GM23338 (cell line): ENCODE data around the gene NEK6. TPM values are rescaled to one million over a fixed set of nuclear protein-coding genes. Genes with fewer than 3 reads are reported as not detected.

Source experiments
- ATAC-seq: fragments of 200-7000 bp; cut with Tn5 transposase; 3 replicates; pipeline ENCODE4 v1.9.1; 2020
- DNase-seq: peaks from one replicate; pipeline ENCODE4 v3.0.0-alpha.2; 2015; ENCODE audit warnings: low spot score
- H2AFZ ChIP-seq: fragments of 200-600 bp; sonication (generic); 2 replicates; pipeline ENCODE4 v1.8.0; 2016; ENCODE audit warnings: antibody characterized with exemption, mild to moderate bottlenecking, moderate library complexity
- H3F3A ChIP-seq: fragments of 200-600 bp; sonication (generic); replicated peaks from 2 replicates; pipeline ENCODE4 v1.8.0; 2017; ENCODE audit warnings: antibody characterized with exemption, mixed run types, low read depth
- H3K27ac ChIP-seq: fragments of 200-600 bp; sonication (generic); 2 replicates; pipeline ENCODE4 v1.6.1; 2016; ENCODE audit warnings: low read depth
- H3K27me3 ChIP-seq: fragments of 200-600 bp; sonication (generic); 2 replicates; pipeline ENCODE4 v1.8.0; 2016; ENCODE audit warnings: mild to moderate bottlenecking, mixed run types, moderate library complexity; ENCODE audit not compliant: insufficient read depth
- H3K36me3 ChIP-seq: fragments of 200-600 bp; sonication (generic); 2 replicates; pipeline ENCODE4 v1.8.0; 2016; ENCODE audit warnings: mild to moderate bottlenecking; ENCODE audit not compliant: insufficient read depth
- H3K4me1 ChIP-seq: fragments of 200-600 bp; sonication (generic); 2 replicates; pipeline ENCODE4 v1.8.0; 2016; ENCODE audit warnings: mild to moderate bottlenecking, moderate library complexity; ENCODE audit not compliant: insufficient read depth
- H3K4me2 ChIP-seq: fragments of 200-600 bp; sonication (generic); 2 replicates; pipeline ENCODE4 v1.7.1; 2017; ENCODE audit warnings: mixed run types
- H3K4me3 ChIP-seq: fragments of 200-600 bp; sonication (generic); 2 replicates; pipeline ENCODE4 v1.6.1; 2016; ENCODE audit warnings: mixed run types
- H3K79me2 ChIP-seq: fragments of 200-600 bp; sonication (generic); replicated peaks from 2 replicates; pipeline ENCODE4 v1.8.0; 2017; ENCODE audit warnings: mild to moderate bottlenecking; ENCODE audit not compliant: insufficient read depth
- H3K9me2 ChIP-seq: fragments of 200-600 bp; sonication (generic); 2 replicates; pipeline ENCODE4 v1.8.0; 2017; ENCODE audit not compliant: insufficient read depth
- H4K20me1 ChIP-seq: fragments of 200-600 bp; sonication (generic); replicated peaks from 2 replicates; pipeline ENCODE4 v1.8.0; 2017; ENCODE audit warnings: mild to moderate bottlenecking; ENCODE audit not compliant: insufficient read depth
- H3K27ac Mint-ChIP-seq: 2 replicates; pipeline ENCODE4 v1.8.0; 2020; ENCODE audit warnings: inconsistent platforms, mild to moderate bottlenecking, moderate library complexity, mixed read lengths
- H3K27me3 Mint-ChIP-seq: 3 replicates; pipeline ENCODE4 v1.8.0; 2022; ENCODE audit warnings: low read depth, mild to moderate bottlenecking, moderate library complexity, mixed read lengths, inconsistent platforms; ENCODE audit not compliant: insufficient read depth, poor library complexity
- H3K36me3 Mint-ChIP-seq: 3 replicates; pipeline ENCODE4 v1.8.0; 2021; ENCODE audit warnings: low read depth, mild to moderate bottlenecking, inconsistent platforms, moderate library complexity, mixed read lengths
- H3K4me1 Mint-ChIP-seq: 3 replicates; pipeline ENCODE4 v1.8.0; 2020; ENCODE audit warnings: mild to moderate bottlenecking, inconsistent platforms, mixed read lengths
- H3K4me3 Mint-ChIP-seq: 3 replicates; pipeline ENCODE4 v1.8.0; 2021; ENCODE audit warnings: moderate library complexity, mild to moderate bottlenecking, inconsistent platforms, mixed read lengths
- H3K9me3 Mint-ChIP-seq: 3 replicates; pipeline ENCODE4 v1.8.0; 2020; ENCODE audit warnings: moderate library complexity, mild to moderate bottlenecking, inconsistent platforms, mixed read lengths
- CREB1 ChIP-seq: fragments of 250-450 bp; sonication (Bioruptor Pico); IDR thresholded peaks from 2 replicates; pipeline ENCODE4 v1.5.0; 2020; ENCODE audit warnings: low read depth, mild to moderate bottlenecking, moderate library complexity
- EZH2 ChIP-seq: fragments of 200-600 bp; sonication (generic); IDR thresholded peaks from one replicate; pipeline ENCODE4 v1.8.0; 2017; ENCODE audit warnings: antibody characterized with exemption, mild to moderate bottlenecking, low read depth; ENCODE audit not compliant: unreplicated experiment
- EZH2phosphoT487 ChIP-seq: fragments of 200-600 bp; sonication (generic); IDR thresholded peaks from one replicate; pipeline ENCODE4 v1.8.1; 2018; ENCODE audit warnings: antibody characterized with exemption; ENCODE audit not compliant: unreplicated experiment
- JUNB ChIP-seq: IDR thresholded peaks from one replicate; pipeline ENCODE4 v1.6.1; 2016; ENCODE audit warnings: antibody characterized with exemption; ENCODE audit not compliant: unreplicated experiment
- NANOG ChIP-seq: IDR thresholded peaks from 2 replicates; pipeline ENCODE4 v1.6.1; 2016; ENCODE audit warnings: antibody characterized with exemption, borderline replicate concordance
- POLR2AphosphoS5 ChIP-seq: IDR thresholded peaks from 2 replicates; pipeline ENCODE4 v1.6.1; 2016; ENCODE audit warnings: antibody characterized with exemption, low read depth
- STAT1 ChIP-seq: IDR thresholded peaks from one replicate; pipeline ENCODE4 v1.6.1; 2016; ENCODE audit warnings: antibody characterized with exemption; ENCODE audit not compliant: unreplicated experiment
- ZNF114 ChIP-seq: fragments of 250-450 bp; sonication (Bioruptor Pico); IDR thresholded peaks from 2 replicates; pipeline ENCODE4 v1.5.0; 2020; ENCODE audit warnings: mild to moderate bottlenecking, moderate library complexity
- ZNF331 ChIP-seq: fragments of 250-450 bp; sonication (Bioruptor Pico); IDR thresholded peaks from 2 replicates; pipeline ENCODE4 v1.5.0; 2020; ENCODE audit warnings: low read depth, mild to moderate bottlenecking, moderate library complexity
- polyA plus RNA-seq: library from polyadenylated mRNA; unstranded; fragments of >200 nt; fragmentation: Nextera tagmentation; extraction: Ambion mirVana; gene quantifications from 2 replicates; pipeline ENCODE4 v1.2.1, GENCODE V29; 2016
- total RNA-seq: library from RNA; depleted of rRNA; stranded (reverse); fragments of >200 nt; shearing (Covaris generic); gene quantifications from 2 replicates; pipeline ENCODE4 v1.2.3, GENCODE V29; 2014
- TF ChIP-seq, protein P1 (sequence below): fragments of 250-450 bp; sonication (Bioruptor Pico); IDR thresholded peaks from 2 replicates; pipeline ENCODE4 v1.5.0; 2020; ENCODE audit warnings: mild to moderate bottlenecking, moderate library complexity
- TF ChIP-seq, protein P2 (sequence below): IDR thresholded peaks from one replicate; pipeline ENCODE4 v1.6.1; 2018; ENCODE audit warnings: antibody characterized with exemption; ENCODE audit not compliant: unreplicated experiment
- TF ChIP-seq, protein P3 (sequence below): IDR thresholded peaks from 2 replicates; pipeline ENCODE4 v1.6.1; 2016; ENCODE audit warnings: antibody characterized with exemption
- TF ChIP-seq, protein P4 (sequence below), 2 experiments: fragments of 200-600 bp in 1 of 2; sonication (generic) in 1 of 2; conservative IDR thresholded peaks; 2 replicates each; pipeline versions ENCODE4 v1.5.1 to v1.6.1; 2016 to 2017; ENCODE audit warnings: antibody characterized with exemption in 2 of 2, low read depth in 2 of 2, mild to moderate bottlenecking in 2 of 2, moderate library complexity in 1 of 2

The NEK6 gene
- total and polyA plus RNA-seq, 2 experiments from 2014 or later = 8.1 to 11.2 TPM

DNA sequence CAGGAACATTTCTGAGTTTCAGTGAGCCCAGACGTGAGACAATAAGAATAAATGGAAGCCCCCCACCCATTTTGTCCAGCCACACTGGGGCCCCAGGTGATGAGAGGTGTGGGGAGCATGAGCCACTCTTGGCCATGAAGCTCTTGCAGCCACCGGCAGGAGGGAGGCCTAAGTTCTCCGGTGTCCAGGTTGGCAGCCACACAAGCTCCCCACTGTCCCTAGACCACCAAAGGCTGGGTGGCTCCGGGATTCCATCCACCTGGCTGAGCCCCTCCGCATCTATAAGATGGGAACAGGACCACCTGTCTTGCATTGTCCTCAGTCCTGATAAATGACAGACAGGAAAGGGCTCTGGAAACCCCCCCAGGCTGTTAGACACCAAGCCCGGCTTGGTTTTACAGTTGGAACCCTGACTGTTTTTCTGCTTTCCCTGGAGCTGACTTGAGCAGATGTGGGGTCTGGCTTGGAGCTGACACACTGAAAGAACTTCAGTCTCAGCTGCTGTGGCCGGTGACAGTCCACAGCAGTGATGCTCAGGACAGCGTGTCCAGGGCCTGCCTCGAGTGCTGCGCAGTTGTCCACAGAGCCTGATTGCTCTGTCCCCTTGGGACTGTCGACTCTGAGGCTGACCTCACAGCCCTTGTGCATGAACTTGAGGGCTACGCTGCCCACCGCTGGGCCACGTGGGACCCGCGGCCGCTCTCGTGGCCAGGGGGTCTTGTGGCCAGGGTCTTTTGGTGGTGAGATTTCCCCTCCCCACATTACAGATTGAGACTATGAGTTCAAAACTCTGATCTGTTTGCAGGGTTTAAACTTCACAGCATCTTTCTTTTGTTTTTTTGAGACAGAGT lies 82.7 kb downstream of the NEK6 start:
- H3K36me3 ChIP-seq = no peaks in the 10 kb centered on the region
- DNase-seq (no peak), ATAC-seq (no peak)
- TF ChIP-seq NANOG = no peak
- TF ChIP-seq JUNB = no peak
- TF ChIP-seq EZH2 = no peak
- TF ChIP-seq, protein P1, sequence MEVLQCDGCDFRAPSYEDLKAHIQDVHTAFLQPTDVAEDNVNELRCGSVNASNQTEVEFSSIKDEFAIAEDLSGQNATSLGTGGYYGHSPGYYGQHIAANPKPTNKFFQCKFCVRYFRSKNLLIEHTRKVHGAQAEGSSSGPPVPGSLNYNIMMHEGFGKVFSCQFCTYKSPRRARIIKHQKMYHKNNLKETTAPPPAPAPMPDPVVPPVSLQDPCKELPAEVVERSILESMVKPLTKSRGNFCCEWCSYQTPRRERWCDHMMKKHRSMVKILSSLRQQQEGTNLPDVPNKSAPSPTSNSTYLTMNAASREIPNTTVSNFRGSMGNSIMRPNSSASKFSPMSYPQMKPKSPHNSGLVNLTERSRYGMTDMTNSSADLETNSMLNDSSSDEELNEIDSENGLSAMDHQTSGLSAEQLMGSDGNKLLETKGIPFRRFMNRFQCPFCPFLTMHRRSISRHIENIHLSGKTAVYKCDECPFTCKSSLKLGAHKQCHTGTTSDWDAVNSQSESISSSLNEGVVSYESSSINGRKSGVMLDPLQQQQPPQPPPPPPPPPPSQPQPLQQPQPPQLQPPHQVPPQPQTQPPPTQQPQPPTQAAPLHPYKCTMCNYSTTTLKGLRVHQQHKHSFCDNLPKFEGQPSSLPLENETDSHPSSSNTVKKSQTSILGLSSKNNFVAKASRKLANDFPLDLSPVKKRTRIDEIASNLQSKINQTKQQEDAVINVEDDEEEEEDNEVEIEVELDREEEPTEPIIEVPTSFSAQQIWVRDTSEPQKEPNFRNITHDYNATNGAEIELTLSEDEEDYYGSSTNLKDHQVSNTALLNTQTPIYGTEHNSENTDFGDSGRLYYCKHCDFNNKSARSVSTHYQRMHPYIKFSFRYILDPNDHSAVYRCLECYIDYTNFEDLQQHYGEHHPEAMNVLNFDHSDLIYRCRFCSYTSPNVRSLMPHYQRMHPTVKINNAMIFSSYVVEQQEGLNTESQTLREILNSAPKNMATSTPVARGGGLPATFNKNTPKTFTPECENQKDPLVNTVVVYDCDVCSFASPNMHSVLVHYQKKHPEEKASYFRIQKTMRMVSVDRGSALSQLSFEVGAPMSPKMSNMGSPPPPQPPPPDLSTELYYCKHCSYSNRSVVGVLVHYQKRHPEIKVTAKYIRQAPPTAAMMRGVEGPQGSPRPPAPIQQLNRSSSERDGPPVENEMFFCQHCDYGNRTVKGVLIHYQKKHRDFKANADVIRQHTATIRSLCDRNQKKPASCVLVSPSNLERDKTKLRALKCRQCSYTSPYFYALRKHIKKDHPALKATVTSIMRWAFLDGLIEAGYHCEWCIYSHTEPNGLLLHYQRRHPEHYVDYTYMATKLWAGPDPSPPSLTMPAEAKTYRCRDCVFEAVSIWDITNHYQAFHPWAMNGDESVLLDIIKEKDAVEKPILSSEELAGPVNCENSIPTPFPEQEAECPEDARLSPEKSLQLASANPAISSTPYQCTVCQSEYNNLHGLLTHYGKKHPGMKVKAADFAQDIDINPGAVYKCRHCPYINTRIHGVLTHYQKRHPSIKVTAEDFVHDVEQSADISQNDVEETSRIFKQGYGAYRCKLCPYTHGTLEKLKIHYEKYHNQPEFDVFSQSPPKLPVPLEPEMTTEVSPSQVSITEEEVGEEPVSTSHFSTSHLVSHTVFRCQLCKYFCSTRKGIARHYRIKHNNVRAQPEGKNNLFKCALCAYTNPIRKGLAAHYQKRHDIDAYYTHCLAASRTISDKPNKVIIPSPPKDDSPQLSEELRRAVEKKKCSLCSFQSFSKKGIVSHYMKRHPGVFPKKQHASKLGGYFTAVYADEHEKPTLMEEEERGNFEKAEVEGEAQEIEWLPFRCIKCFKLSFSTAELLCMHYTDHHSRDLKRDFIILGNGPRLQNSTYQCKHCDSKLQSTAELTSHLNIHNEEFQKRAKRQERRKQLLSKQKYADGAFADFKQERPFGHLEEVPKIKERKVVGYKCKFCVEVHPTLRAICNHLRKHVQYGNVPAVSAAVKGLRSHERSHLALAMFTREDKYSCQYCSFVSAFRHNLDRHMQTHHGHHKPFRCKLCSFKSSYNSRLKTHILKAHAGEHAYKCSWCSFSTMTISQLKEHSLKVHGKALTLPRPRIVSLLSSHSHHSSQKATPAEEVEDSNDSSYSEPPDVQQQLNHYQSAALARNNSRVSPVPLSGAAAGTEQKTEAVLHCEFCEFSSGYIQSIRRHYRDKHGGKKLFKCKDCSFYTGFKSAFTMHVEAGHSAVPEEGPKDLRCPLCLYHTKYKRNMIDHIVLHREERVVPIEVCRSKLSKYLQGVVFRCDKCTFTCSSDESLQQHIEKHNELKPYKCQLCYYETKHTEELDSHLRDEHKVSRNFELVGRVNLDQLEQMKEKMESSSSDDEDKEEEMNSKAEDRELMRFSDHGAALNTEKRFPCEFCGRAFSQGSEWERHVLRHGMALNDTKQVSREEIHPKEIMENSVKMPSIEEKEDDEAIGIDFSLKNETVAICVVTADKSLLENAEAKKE (CRISPR knock-in tag) = no peak
- TF ChIP-seq ZNF331 (CRISPR knock-in tag) = no peak
- TF ChIP-seq STAT1 = no peak
- TF ChIP-seq ZNF114 (CRISPR knock-in tag) = no peak
- TF ChIP-seq, protein P2, sequence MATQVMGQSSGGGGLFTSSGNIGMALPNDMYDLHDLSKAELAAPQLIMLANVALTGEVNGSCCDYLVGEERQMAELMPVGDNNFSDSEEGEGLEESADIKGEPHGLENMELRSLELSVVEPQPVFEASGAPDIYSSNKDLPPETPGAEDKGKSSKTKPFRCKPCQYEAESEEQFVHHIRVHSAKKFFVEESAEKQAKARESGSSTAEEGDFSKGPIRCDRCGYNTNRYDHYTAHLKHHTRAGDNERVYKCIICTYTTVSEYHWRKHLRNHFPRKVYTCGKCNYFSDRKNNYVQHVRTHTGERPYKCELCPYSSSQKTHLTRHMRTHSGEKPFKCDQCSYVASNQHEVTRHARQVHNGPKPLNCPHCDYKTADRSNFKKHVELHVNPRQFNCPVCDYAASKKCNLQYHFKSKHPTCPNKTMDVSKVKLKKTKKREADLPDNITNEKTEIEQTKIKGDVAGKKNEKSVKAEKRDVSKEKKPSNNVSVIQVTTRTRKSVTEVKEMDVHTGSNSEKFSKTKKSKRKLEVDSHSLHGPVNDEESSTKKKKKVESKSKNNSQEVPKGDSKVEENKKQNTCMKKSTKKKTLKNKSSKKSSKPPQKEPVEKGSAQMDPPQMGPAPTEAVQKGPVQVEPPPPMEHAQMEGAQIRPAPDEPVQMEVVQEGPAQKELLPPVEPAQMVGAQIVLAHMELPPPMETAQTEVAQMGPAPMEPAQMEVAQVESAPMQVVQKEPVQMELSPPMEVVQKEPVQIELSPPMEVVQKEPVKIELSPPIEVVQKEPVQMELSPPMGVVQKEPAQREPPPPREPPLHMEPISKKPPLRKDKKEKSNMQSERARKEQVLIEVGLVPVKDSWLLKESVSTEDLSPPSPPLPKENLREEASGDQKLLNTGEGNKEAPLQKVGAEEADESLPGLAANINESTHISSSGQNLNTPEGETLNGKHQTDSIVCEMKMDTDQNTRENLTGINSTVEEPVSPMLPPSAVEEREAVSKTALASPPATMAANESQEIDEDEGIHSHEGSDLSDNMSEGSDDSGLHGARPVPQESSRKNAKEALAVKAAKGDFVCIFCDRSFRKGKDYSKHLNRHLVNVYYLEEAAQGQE = no peak
- TF ChIP-seq, protein P3, sequence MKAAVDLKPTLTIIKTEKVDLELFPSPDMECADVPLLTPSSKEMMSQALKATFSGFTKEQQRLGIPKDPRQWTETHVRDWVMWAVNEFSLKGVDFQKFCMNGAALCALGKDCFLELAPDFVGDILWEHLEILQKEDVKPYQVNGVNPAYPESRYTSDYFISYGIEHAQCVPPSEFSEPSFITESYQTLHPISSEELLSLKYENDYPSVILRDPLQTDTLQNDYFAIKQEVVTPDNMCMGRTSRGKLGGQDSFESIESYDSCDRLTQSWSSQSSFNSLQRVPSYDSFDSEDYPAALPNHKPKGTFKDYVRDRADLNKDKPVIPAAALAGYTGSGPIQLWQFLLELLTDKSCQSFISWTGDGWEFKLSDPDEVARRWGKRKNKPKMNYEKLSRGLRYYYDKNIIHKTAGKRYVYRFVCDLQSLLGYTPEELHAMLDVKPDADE = no peak
- no peak for TF ChIP-seq EZH2phosphoT487
- no peak for TF ChIP-seq POLR2AphosphoS5
- TF ChIP-seq CREB1 (CRISPR knock-in tag) = no peak
- TF ChIP-seq, protein P4, sequence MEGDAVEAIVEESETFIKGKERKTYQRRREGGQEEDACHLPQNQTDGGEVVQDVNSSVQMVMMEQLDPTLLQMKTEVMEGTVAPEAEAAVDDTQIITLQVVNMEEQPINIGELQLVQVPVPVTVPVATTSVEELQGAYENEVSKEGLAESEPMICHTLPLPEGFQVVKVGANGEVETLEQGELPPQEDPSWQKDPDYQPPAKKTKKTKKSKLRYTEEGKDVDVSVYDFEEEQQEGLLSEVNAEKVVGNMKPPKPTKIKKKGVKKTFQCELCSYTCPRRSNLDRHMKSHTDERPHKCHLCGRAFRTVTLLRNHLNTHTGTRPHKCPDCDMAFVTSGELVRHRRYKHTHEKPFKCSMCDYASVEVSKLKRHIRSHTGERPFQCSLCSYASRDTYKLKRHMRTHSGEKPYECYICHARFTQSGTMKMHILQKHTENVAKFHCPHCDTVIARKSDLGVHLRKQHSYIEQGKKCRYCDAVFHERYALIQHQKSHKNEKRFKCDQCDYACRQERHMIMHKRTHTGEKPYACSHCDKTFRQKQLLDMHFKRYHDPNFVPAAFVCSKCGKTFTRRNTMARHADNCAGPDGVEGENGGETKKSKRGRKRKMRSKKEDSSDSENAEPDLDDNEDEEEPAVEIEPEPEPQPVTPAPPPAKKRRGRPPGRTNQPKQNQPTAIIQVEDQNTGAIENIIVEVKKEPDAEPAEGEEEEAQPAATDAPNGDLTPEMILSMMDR (conservative IDR thresholded peaks at IDR 0.05; ENCODE audit: low read depth in 2 of 2) = no peak
- Mint-ChIP-seq H3K36me3 (peaks cover 18% of the 10 kb centered on the region; the same call in 2 of the 3 replicates), H3K4me1 (peaks cover 25% of the 10 kb centered on the region), H3K27me3 (peaks cover 11% of the 10 kb centered on the region), H3K27ac (no peak overlapping the region), H3K9me3 (peaks cover 10% of the 10 kb centered on the region; the same call in 1 of the 3 replicates), H3K4me3 (no peak overlapping the region)
- H3F3A ChIP-seq = no peaks in the 10 kb centered on the region
- no peaks in the 10 kb centered on the region for H3K27me3 ChIP-seq
- H3K9me2 ChIP-seq = no peaks in the 10 kb centered on the region
- H3K79me2 ChIP-seq = no peaks in the 10 kb centered on the region
- no peak overlapping the region for H3K4me3 ChIP-seq
- H2AFZ ChIP-seq = no peak overlapping the region
- H3K4me1 ChIP-seq = no peaks in the 10 kb centered on the region
- H3K27ac ChIP-seq = no peak overlapping the region
- H3K4me2 ChIP-seq = no peak overlapping the region
- H4K20me1 ChIP-seq = no peaks in the 10 kb centered on the region
